HEK293 (cell line): Measurements from ENCODE around the gene RTTN.

ENCODE experiments used
- INSM2 ChIP-seq: fragments of 450-650 bp; formaldehyde crosslinking; IDR thresholded peaks from 2 replicates; pipeline ENCODE4 v1.5.1; 2016; ENCODE audit warnings: missing biosample characterization, missing genetic modification characterization
- ZNF24 ChIP-seq: fragments of 450-650 bp; formaldehyde crosslinking; IDR thresholded peaks from 2 replicates; pipeline ENCODE4 v1.5.1; 2016; ENCODE audit warnings: missing biosample characterization, missing genetic modification characterization

- no peak for TF ChIP-seq ZNF24
- no peak for TF ChIP-seq INSM2 (tag by site-specific recombination)
These were observed 217.6 kb downstream of the RTTN start for GRCh38 chr18:69987870-69988269.
